ENCODE results near the gene DMBX1.

The DMBX1 gene

GRCh38 chr1:46525253-46525983 is 35.8 kb downstream of the DMBX1 start:
- DNase-seq (ENCODE audit: low spot score) = no peak

GRCh38 chr1:46526013-46526690 is 36.5 kb downstream of the DMBX1 start:
- no peak for DNase-seq (ENCODE audit: low spot score)

- DNase-seq (ENCODE audit: low spot score) = no peak
These were observed 37.2 kb downstream of the DMBX1 start for GRCh38 chr1:46526691-46527291.

- DNase-seq (ENCODE audit: low spot score) = peak; percentile 90
These were observed 38.0 kb downstream of the DMBX1 start for GRCh38 chr1:46527474-46528296.

- peak; percentile 33 for DNase-seq (ENCODE audit: low spot score)
These were observed 38.8 kb downstream of the DMBX1 start for GRCh38 chr1:46528297-46528955.

- DNase-seq (ENCODE audit: low spot score) = no peak
These were observed 39.5 kb downstream of the DMBX1 start for GRCh38 chr1:46529031-46529630.

GRCh38 chr1:46530311-46530710 is 40.7 kb downstream of the DMBX1 start:
- DNase-seq (ENCODE audit: low spot score) = no peak

- no peak for DNase-seq (ENCODE audit: low spot score)
These were observed 41.3 kb downstream of the DMBX1 start for GRCh38 chr1:46530791-46531409.

- no peak for DNase-seq (ENCODE audit: low spot score)
These were observed 42.5 kb downstream of the DMBX1 start for GRCh38 chr1:46532095-46532494.

- DNase-seq (ENCODE audit: low spot score) = peak; percentile 48
These were observed 43.0 kb downstream of the DMBX1 start for GRCh38 chr1:46532498-46533178.

GRCh38 chr1:46533179-46533864 is 43.7 kb downstream of the DMBX1 start:
- DNase-seq (ENCODE audit: low spot score) = peak; percentile 48

- no peak for DNase-seq (ENCODE audit: low spot score)
These were observed 45.4 kb downstream of the DMBX1 start for GRCh38 chr1:46535063-46535462.

GRCh38 chr1:46536527-46536926 is 46.9 kb downstream of the DMBX1 start:
- DNase-seq (ENCODE audit: low spot score) = no peak

- DNase-seq (ENCODE audit: low spot score) = no peak
These were observed 48.0 kb downstream of the DMBX1 start for GRCh38 chr1:46537651-46538050.

GRCh38 chr1:46538147-46538546 is 48.5 kb downstream of the DMBX1 start:
- no peak for DNase-seq (ENCODE audit: low spot score)
